SK-N-SH (cell line): Measurements from ENCODE around the gene CEP126. TPM values are rescaled to one million over a fixed set of nuclear protein-coding genes. Genes with fewer than 3 reads are reported as not detected.

Source experiments
- CTCF ChIA-PET: fragments of 300-600, 350-600 bp; formaldehyde crosslinking; extraction: SDS; loops from one replicate; lab custom pipeline; 2021; lab: Yijun Ruan, JAX
- POLR2A ChIA-PET: fragments of 350-600 bp; sonication (Branson Sonifier 250); formaldehyde crosslinking; extraction: SDS; loops from one replicate; lab custom pipeline; 2020; ENCODE audit warnings: antibody characterized with exemption, inconsistent platforms; lab: Yijun Ruan, JAX
- DNase-seq: peaks from one replicate; pipeline ENCODE4 v3.0.0; 2012
- H2AFZ ChIP-seq: fragments of 200-600 bp; sonication (generic); 2 replicates; pipeline ENCODE4 v1.8.1; 2016; ENCODE audit warnings: antibody characterized with exemption, mild to moderate bottlenecking, low read depth
- H3F3A ChIP-seq: fragments of 200-600 bp; sonication (generic); replicated peaks from 2 replicates; pipeline ENCODE3; 2016; ENCODE audit warnings: antibody characterized with exemption, mild to moderate bottlenecking; ENCODE audit not compliant: insufficient read depth
- H3K27ac ChIP-seq, 2 experiments: fragments of 200-500 bp in 1 of 2; fragments of 200-600 bp in 1 of 2; sonication (Bioruptor generic) in 1 of 2; sonication (generic), shearing (Covaris generic) in 1 of 2; 2 replicates each; pipeline versions ENCODE4 v1.5.1 to v1.6.1; 2014 to 2016; ENCODE audit warnings: low read depth in 2 of 2, inconsistent platforms in 1 of 2, low read length in 1 of 2, mild to moderate bottlenecking in 1 of 2, mixed read lengths in 1 of 2
- H3K27me3 ChIP-seq: fragments of 200-600 bp; sonication (generic), shearing (Covaris generic); 2 replicates; pipeline ENCODE4 v1.6.1; 2016; ENCODE audit warnings: mixed run types; ENCODE audit not compliant: insufficient read depth
- H3K36me3 ChIP-seq, 2 experiments: fragments of 200-500 bp in 1 of 2; fragments of 200-600 bp in 1 of 2; sonication (Bioruptor generic) in 1 of 2; sonication (generic) in 1 of 2; replicated peaks in 1 of 2; 2 replicates each; pipeline versions ENCODE3 to v1.5.1; 2014 to 2016; ENCODE audit warnings: low read length in 1 of 2, mild to moderate bottlenecking in 1 of 2; ENCODE audit not compliant: insufficient read depth in 2 of 2, control insufficient read depth in 1 of 2
- H3K4me1 ChIP-seq, 2 experiments: fragments of 200-500 bp in 1 of 2; fragments of 200-600 bp in 1 of 2; sonication (Bioruptor generic) in 1 of 2; sonication (generic), shearing (Covaris generic) in 1 of 2; 2 replicates each; pipeline versions ENCODE4 v1.5.1 to v1.6.1; 2014 to 2016; ENCODE audit warnings: low read depth in 1 of 2, low read length in 1 of 2, mixed run types in 1 of 2; ENCODE audit not compliant: insufficient read depth in 2 of 2, control insufficient read depth in 1 of 2
- H3K4me2 ChIP-seq: fragments of 200-600 bp; sonication (generic), shearing (Covaris generic); 2 replicates; pipeline ENCODE4 v1.6.1; 2017; ENCODE audit warnings: mixed run types
- H3K4me3 ChIP-seq, 2 experiments: fragments of 200-500 bp in 1 of 2; fragments of 200-600 bp in 1 of 2; sonication (Bioruptor generic) in 1 of 2; sonication (generic), shearing (Covaris generic) in 1 of 2; 2 replicates each; pipeline versions ENCODE4 v1.5.1 to v1.8.1; 2014 to 2016; ENCODE audit warnings: low read depth in 2 of 2, inconsistent platforms in 1 of 2, low read length in 1 of 2, mild to moderate bottlenecking in 1 of 2, mixed read lengths in 1 of 2, moderate library complexity in 1 of 2
- H3K79me2 ChIP-seq: fragments of 200-600 bp; sonication (generic); 2 replicates; pipeline ENCODE4 v1.8.1; 2017; ENCODE audit warnings: mild to moderate bottlenecking; ENCODE audit not compliant: insufficient read depth
- H3K9ac ChIP-seq: fragments of 200-600 bp; sonication (generic); 2 replicates; pipeline ENCODE4 v1.6.1; 2017; ENCODE audit warnings: mixed run types
- H3K9me2 ChIP-seq: fragments of 200-600 bp; sonication (generic); 2 replicates; pipeline ENCODE4 v1.6.1; 2017; ENCODE audit warnings: mixed run types
- H3K9me3 ChIP-seq: fragments of 200-600 bp; sonication (generic); 2 replicates; pipeline ENCODE4 v1.6.1; 2017; ENCODE audit warnings: mixed run types, mild to moderate bottlenecking, moderate library complexity
- H4K20me1 ChIP-seq: fragments of 200-600 bp; sonication (generic); 2 replicates; pipeline ENCODE4 v1.6.1; 2017; ENCODE audit warnings: mild to moderate bottlenecking, mixed run types; ENCODE audit not compliant: insufficient read depth
- CHD2 ChIP-seq: fragments of 150-350 bp; IDR thresholded peaks from 2 replicates; pipeline ENCODE4 v1.6.1; 2018; ENCODE audit warnings: low read length; ENCODE audit not compliant: partially characterized antibody
- CTCF ChIP-seq: fragments of 200-600 bp; sonication (generic); IDR thresholded peaks from 2 replicates; pipeline ENCODE4 v1.6.1; 2017; ENCODE audit warnings: antibody characterized with exemption, mild to moderate bottlenecking, moderate library complexity
- FOXJ3 ChIP-seq: sonication (generic); formaldehyde crosslinking; IDR thresholded peaks from 2 replicates; pipeline ENCODE4 v1.5.1; 2020; ENCODE audit warnings: mild to moderate bottlenecking, missing genetic modification reagents
- FOXM1 ChIP-seq: IDR thresholded peaks from 2 replicates; pipeline ENCODE4 v1.4.0; 2012; ENCODE audit warnings: low read depth, mild to moderate bottlenecking
- GATA2 ChIP-seq: sonication (generic); formaldehyde crosslinking; IDR thresholded peaks from 2 replicates; pipeline ENCODE4 v1.5.0; 2020; ENCODE audit warnings: mild to moderate bottlenecking, missing genetic modification reagents
- MAX ChIP-seq: IDR thresholded peaks from 2 replicates; pipeline ENCODE4 v1.4.0; 2012; ENCODE audit warnings: low read depth
- MEF2A ChIP-seq: IDR thresholded peaks from 2 replicates; pipeline ENCODE4 v1.4.0; 2012; ENCODE audit warnings: low read depth, borderline replicate concordance
- MXI1 ChIP-seq: IDR thresholded peaks from 2 replicates; pipeline ENCODE4 v1.6.1; 2012; ENCODE audit warnings: mild to moderate bottlenecking, low read depth, low read length, improper control_type of control experiment
- NRF1 ChIP-seq: IDR thresholded peaks from 2 replicates; pipeline ENCODE4 v1.6.1; 2012; ENCODE audit warnings: low read depth, mild to moderate bottlenecking, low read length
- PBX3 ChIP-seq: IDR thresholded peaks from 2 replicates; pipeline ENCODE4; 2012
- POLR2AphosphoS5 ChIP-seq: IDR thresholded peaks from 2 replicates; pipeline ENCODE4 v1.6.1; 2012; ENCODE audit warnings: low read depth, low read length
- RFX5 ChIP-seq: IDR thresholded peaks from 2 replicates; pipeline ENCODE4 v1.6.1; 2012; ENCODE audit warnings: mild to moderate bottlenecking, improper control_type of control experiment, low read length
- RXRA ChIP-seq: IDR thresholded peaks from 2 replicates; pipeline ENCODE4 v1.4.0; 2012; ENCODE audit warnings: low read depth, mild to moderate bottlenecking, borderline replicate concordance
- TAF1 ChIP-seq: IDR thresholded peaks from 2 replicates; pipeline ENCODE4 v1.6.1; 2012; ENCODE audit warnings: low read depth, mild to moderate bottlenecking, low read length, moderate library complexity, borderline replicate concordance
- TCF12 ChIP-seq: IDR thresholded peaks from 2 replicates; pipeline ENCODE4 v1.4.0; 2012
- USF2 ChIP-seq: fragments of 150-350 bp; IDR thresholded peaks from 2 replicates; pipeline ENCODE4 v1.6.1; 2017; ENCODE audit warnings: antibody characterized with exemption, low read length, low read depth, borderline replicate concordance
- YY1 ChIP-seq: IDR thresholded peaks from 2 replicates; pipeline ENCODE4 v1.4.0; 2012; ENCODE audit warnings: low read depth, mild to moderate bottlenecking
- whole genome bisulfite sequencing: methylation state at CpG from one replicate; pipeline ENCODE4 v1.1.6; 2017; ENCODE audit warnings: low lambda C conversion rate; 5-methylcytosine and 5-hydroxymethylcytosine counted together
- polyA plus RNA-seq, 3 experiments: library from polyadenylated mRNA; depleted of rRNA; stranded (reverse); fragments of >200 nt; gene quantifications; 2 replicates each; pipeline ENCODE4 v1.2.3, GENCODE V29; 2012

Gene CEP126
- polyA plus RNA-seq, 1 of the 3 experiments (the other 2 are of a cell fraction) = 1.4 TPM

- TF ChIP-seq MEF2A (no peak), FOXM1 (no peak), PBX3 (peak; percentile 49), NRF1 (no peak), MAX (peak; percentile 67; the same call in 1 of the 2 replicates), POLR2AphosphoS5 (no peak; the same call in 1 of the 2 replicates), USF2 (no peak), CHD2 (no peak), CTCF (no peak), TCF12 (peak; percentile 53; the same call in 1 of the 2 replicates), YY1 (no peak), RFX5 (no peak), TAF1 (no peak)
Measured at GRCh38 chr11:101870510-101870909, 44.3 kb upstream of the CEP126 start (continued).

- Histone ChIP-seq H3K79me2 (no peaks in the 10 kb centered on the region), H3K36me3 (no peaks in the 10 kb centered on the region), H3K9ac (no peak overlapping the region), H3K4me1 (0 out of 4 replicates have a peak, but pooled peaks cover 0 to 8% of the 10 kb centered on the region in 2 experiments), H2AFZ (0 out of 2 replicates have a peak overlapping the region, but pooled peaks have one; percentile 38), H3K9me3 (no peaks in the 10 kb centered on the region), H3K4me3 (no peak overlapping the region), H4K20me1 (no peaks in the 10 kb centered on the region), H3K9me2 (no peaks in the 10 kb centered on the region), H3F3A (peaks cover 2% of the 10 kb centered on the region), H3K27ac (0 out of 4 replicates have a peak overlapping the region, but pooled peaks of 1 of the 2 experiments have one; percentile 7), H3K4me2 (peak overlapping the region; percentile 5; the same call in 1 of the 2 replicates), H3K27me3 (no peaks in the 10 kb centered on the region)
- WGBS = 43% methylated on average over 6 of the region's 6 CpGs
- DNase-seq = no peak
- CTCF ChIA-PET = interaction anchor here (1.8 kb wide), 1 partner anchor 135 kb away, joined by 4 read pairs; no protein-coding TSS in a partner anchor
- POLR2A ChIA-PET = no interaction called here
- TF ChIP-seq MXI1 = no peak
- TF ChIP-seq RXRA = no peak
- TF ChIP-seq FOXJ3 (CRISPR knock-in tag) = no peak
- peak; percentile 5; the same call in 1 of the 2 replicates for TF ChIP-seq PBX3
- TF ChIP-seq MAX = no peak
- no peak for TF ChIP-seq GATA2 (CRISPR knock-in tag)
- TF ChIP-seq YY1 = no peak
Measured at GRCh38 chr11:101872171-101872882, 42.5 kb upstream of the CEP126 start.
